Cardiac muscle cell (in vitro differentiated cells and primary cell): ENCODE results near the gene SLC9C2. TPM values are rescaled to one million over a fixed set of nuclear protein-coding genes. Genes with fewer than 3 reads are reported as not detected.
"Not testable (repeated sequence)": the region's sequence is repeated elsewhere in the genome, so short reads cannot be mapped to it uniquely, and the experiment has no call there.

Experiments
- DNase-seq, 2 donors: peaks; one replicate each; pipeline versions ENCODE4 v3.0.0 to v3.0.0-alpha.2; 2010 to 2017; ENCODE audit warnings: low read depth in 1 of 2, low spot score in 1 of 2
- H3K27ac ChIP-seq: fragments of 200-600 bp; sonication (generic); 2 replicates; pipeline ENCODE4 v1.5.1; 2016
- H3K27me3 ChIP-seq: fragments of 200-600 bp; sonication (generic); 2 replicates; pipeline ENCODE4 v1.6.0; 2016; ENCODE audit warnings: control low read depth
- H3K36me3 ChIP-seq: fragments of 200-600 bp; sonication (generic); 2 replicates; pipeline ENCODE4 v1.5.1; 2016; ENCODE audit warnings: control low read depth
- H3K4me1 ChIP-seq: fragments of 200-600 bp; sonication (generic); 2 replicates; pipeline ENCODE4 v1.8.1; 2017; ENCODE audit warnings: low read depth, mild to moderate bottlenecking, mixed run types
- H3K4me3 ChIP-seq: fragments of 200-600 bp; sonication (generic); 2 replicates; pipeline ENCODE4 v1.5.1; 2016; ENCODE audit warnings: mild to moderate bottlenecking
- H3K9me3 ChIP-seq: fragments of 200-600 bp; sonication (generic); 2 replicates; pipeline ENCODE4 v1.5.1; 2017; ENCODE audit warnings: low read depth, mild to moderate bottlenecking, control low read depth
- polyA plus RNA-seq: library from polyadenylated mRNA; unstranded; fragments of >200 nt; fragmentation: Nextera tagmentation; extraction: Ambion mirVana; gene quantifications from 2 replicates; pipeline ENCODE4 v1.2.1, GENCODE V29; 2016
- total RNA-seq: library from RNA; depleted of rRNA; stranded (reverse); fragments of >200 nt; gene quantifications from 2 replicates; pipeline ENCODE4 v1.2.3, GENCODE V29; 2016
- TF ChIP-seq, protein P1 (sequence below): IDR thresholded peaks from 2 replicates; pipeline ENCODE4 v1.5.1; 2012; ENCODE audit warnings: low read depth, mild to moderate bottlenecking, low read length

SLC9C2 gene
- total and polyA plus RNA-seq, 2 experiments from 2014 or later = 0.87 TPM; not detected in 1

DNA sequence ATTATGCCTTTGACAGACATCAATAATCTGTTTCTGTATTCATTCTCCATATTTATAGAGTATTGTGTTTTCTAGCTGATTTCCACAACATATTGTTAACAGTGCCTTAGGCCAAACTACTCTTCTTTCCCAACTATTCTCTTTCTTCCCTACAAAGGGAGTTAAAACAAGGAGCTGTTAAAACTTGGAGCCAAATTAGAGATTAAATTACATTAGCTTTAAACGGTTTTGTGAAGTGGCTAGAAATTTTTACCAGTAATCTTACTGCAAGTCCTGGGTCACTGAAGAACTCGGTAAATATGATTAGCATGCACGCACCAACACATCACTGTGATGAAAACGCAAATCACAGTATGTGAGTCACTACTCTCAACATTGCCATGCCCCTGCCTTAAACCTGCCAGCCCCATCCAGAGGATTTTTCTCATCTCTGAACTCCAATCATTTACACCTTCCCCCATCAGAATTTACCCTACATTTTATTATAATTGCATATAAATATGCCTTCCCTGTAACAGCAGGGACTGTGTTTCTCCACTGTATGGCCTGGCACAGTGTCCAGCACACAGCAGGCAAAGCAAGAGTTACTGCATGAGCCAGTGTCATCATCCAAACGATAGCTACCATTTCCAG, 127.2 kb downstream of the SLC9C2 start:
- peak; percentile 9 to 63 for DNase-seq
- Histone ChIP-seq H3K27ac (peak overlapping the region; percentile 92), H3K4me1 (peaks cover 43% of the 10 kb centered on the region)

DNA sequence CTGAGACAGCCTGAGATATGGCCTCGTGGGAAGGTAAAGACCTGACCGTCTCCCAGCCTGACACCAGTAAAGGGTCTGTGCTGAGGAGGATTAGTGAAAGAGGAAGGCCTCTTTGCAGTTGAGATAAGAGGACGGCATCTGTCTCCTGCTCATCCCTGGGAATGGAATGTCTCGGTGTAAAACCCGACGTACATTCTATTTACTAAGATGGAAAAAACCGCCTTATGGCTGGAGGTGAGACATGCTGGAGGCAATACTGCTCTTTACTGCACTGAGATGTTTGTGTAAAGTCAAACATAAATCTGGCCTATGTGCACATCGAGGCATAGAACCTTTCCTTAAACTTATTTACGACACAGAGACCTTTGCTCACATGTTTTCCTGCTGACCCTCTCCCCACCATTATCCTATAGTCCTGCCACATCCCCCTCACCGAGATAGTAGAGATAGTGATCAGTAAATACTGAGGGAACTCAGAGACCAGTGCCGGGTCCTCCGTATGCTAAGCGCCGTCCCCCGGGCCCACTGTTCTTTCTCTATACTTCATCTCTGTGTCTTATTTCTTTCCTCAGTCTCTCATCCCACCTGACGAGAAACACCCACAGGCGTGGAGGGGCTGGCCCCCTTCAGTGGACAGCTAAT, 128.0 kb downstream of the SLC9C2 start:
- H3K4me1 ChIP-seq = peaks cover 43% of the 10 kb centered on the region
- not testable (repeated sequence) for H3K27me3 ChIP-seq, H3K36me3 ChIP-seq, H3K9me3 ChIP-seq
- H3K4me3 ChIP-seq = peak overlapping the region; percentile 58
- peak overlapping the region; percentile 92 for H3K27ac ChIP-seq
- DNase-seq = peak in 1 of 2 donors; percentile 20

More for the DNA sequence above, 127.2 kb downstream of the SLC9C2 start:
- TF ChIP-seq, protein P1, sequence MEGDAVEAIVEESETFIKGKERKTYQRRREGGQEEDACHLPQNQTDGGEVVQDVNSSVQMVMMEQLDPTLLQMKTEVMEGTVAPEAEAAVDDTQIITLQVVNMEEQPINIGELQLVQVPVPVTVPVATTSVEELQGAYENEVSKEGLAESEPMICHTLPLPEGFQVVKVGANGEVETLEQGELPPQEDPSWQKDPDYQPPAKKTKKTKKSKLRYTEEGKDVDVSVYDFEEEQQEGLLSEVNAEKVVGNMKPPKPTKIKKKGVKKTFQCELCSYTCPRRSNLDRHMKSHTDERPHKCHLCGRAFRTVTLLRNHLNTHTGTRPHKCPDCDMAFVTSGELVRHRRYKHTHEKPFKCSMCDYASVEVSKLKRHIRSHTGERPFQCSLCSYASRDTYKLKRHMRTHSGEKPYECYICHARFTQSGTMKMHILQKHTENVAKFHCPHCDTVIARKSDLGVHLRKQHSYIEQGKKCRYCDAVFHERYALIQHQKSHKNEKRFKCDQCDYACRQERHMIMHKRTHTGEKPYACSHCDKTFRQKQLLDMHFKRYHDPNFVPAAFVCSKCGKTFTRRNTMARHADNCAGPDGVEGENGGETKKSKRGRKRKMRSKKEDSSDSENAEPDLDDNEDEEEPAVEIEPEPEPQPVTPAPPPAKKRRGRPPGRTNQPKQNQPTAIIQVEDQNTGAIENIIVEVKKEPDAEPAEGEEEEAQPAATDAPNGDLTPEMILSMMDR = no peak
- peaks cover 6% of the 10 kb centered on the region for H3K36me3 ChIP-seq
- no peaks in the 10 kb centered on the region for H3K9me3 ChIP-seq
- H3K27me3 ChIP-seq = no peaks in the 10 kb centered on the region
- H3K4me3 ChIP-seq = peak overlapping the region; percentile 58

DNA sequence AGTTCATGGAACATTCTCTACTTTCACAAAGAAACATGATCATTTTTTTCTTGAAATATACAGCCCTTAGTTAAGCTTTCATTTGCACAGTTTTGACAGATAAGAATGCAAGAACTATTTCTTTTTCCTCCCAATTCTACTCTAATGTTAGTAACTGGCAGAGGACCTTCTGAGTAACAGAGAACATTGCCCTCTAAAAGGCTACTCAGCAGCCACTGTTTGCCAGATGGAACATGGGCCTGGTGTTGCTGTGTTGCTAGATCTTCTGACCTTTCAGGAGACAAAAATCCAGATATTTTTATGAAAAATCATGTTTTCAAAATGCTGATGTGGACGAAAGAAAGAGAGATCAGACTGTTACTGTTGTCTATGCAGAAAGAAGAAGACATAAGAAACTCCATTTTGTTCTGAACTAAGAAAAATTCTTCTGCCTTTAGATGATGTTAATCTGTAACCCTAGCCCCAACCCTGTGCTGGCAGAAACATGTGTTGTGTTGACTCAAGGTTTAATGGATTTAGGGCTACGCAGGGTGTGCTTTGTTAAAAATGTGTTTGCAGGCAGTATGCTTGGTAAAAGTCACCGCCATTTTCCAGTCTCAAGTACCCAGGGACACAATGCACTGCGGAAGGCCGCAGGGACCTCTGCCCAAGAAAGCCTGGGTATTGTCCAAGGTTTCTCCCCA, 128.6 kb downstream of the SLC9C2 start:
- no peaks in the 10 kb centered on the region for H3K36me3 ChIP-seq
- H3K27me3 ChIP-seq = no peaks in the 10 kb centered on the region
- H3K4me3 ChIP-seq = peak overlapping the region; percentile 58
- TF ChIP-seq, protein P1 = no peak
- H3K4me1 ChIP-seq = peaks cover 43% of the 10 kb centered on the region
- peak overlapping the region; percentile 92 for H3K27ac ChIP-seq
- no peak for DNase-seq
- no peaks in the 10 kb centered on the region for H3K9me3 ChIP-seq

DNA sequence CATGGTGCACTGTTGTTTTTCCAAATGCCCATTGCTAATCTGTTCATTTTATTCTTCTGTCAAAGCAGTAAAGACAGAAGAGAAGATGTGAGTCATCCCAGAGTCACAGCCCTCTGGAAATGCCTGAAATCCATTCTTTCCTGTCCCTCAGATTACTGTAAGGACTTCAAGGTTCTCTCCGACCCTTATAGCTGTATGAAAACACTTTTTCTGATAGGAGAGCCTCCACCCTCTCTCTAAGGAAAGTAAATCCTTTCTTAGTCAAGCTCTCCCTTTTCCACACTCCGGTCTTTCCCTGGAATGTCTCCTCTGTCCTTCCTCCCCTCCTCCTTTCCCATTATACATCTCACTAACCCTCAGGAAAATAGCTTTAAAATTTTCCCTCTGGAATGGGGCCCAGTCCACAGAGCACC, 129.3 kb downstream of the SLC9C2 start:
- no peaks in the 10 kb centered on the region for H3K27me3 ChIP-seq
- peaks cover 38% of the 10 kb centered on the region for H3K4me1 ChIP-seq
- TF ChIP-seq, protein P1 = no peak
- no peaks in the 10 kb centered on the region for H3K9me3 ChIP-seq
- peak in 1 of 2 donors; percentile 59 for DNase-seq
- no peak overlapping the region for H3K4me3 ChIP-seq
- peak overlapping the region; percentile 92 for H3K27ac ChIP-seq
- no peaks in the 10 kb centered on the region for H3K36me3 ChIP-seq

DNA sequence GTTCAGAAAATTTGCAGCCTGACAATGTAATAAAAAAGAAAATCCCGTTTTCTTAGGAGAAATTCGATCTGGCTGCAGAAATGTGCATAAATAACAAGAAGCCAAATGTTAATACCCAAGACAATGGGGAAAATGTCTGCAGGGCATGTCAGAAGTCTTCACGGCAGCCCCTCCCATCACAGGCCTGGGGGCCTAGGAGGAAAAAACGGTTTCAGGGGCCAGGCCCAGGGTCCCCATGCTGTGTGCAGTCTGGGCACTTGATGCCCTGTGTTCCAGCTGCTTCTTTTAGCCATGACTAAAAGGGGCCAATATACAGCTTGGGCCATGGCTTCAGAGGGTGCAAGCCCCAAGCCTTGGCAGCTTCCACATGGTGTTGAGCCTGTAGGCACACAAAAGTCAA, 132.3 kb downstream of the SLC9C2 start:
- DNase-seq = no peak
- Histone ChIP-seq H3K27me3 (no peaks in the 10 kb centered on the region), H3K4me3 (no peak overlapping the region), H3K4me1 (peaks cover 28% of the 10 kb centered on the region), H3K9me3 (no peaks in the 10 kb centered on the region), H3K36me3 (no peaks in the 10 kb centered on the region), H3K27ac (no peak overlapping the region)
- TF ChIP-seq, protein P1 = no peak

DNA sequence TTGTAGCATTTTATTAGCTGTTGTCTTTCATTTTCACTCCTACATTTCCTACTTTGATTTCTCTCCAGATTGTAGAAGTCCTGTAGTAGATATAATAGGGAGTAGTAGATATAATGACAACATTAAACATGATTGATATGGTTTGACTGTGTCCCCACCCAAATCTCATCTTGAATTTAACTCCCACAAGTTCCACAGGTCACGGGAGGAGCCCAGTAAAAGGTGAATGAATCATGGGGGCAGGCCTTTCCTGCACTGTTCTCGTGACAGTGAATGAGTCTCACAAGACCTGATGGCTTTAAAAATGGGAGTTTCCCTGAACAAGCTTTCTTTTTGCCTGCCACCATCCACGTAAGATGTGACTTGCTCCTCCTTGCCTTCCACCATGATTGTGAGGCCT, 133.2 kb downstream of the SLC9C2 start:
- TF ChIP-seq, protein P1 = no peak
- H3K36me3 ChIP-seq = no peaks in the 10 kb centered on the region
- peaks cover 18% of the 10 kb centered on the region for H3K4me1 ChIP-seq
- H3K27ac ChIP-seq = no peak overlapping the region
- H3K27me3 ChIP-seq = no peaks in the 10 kb centered on the region
- H3K4me3 ChIP-seq = no peak overlapping the region
- no peaks in the 10 kb centered on the region for H3K9me3 ChIP-seq
- DNase-seq = no peak
